ENCODE data around the gene GNG14.
"Not testable (repeated sequence)": the region's sequence is repeated elsewhere in the genome, so short reads cannot be mapped to it uniquely, and the experiment has no call there.

Gene GNG14

DNA sequence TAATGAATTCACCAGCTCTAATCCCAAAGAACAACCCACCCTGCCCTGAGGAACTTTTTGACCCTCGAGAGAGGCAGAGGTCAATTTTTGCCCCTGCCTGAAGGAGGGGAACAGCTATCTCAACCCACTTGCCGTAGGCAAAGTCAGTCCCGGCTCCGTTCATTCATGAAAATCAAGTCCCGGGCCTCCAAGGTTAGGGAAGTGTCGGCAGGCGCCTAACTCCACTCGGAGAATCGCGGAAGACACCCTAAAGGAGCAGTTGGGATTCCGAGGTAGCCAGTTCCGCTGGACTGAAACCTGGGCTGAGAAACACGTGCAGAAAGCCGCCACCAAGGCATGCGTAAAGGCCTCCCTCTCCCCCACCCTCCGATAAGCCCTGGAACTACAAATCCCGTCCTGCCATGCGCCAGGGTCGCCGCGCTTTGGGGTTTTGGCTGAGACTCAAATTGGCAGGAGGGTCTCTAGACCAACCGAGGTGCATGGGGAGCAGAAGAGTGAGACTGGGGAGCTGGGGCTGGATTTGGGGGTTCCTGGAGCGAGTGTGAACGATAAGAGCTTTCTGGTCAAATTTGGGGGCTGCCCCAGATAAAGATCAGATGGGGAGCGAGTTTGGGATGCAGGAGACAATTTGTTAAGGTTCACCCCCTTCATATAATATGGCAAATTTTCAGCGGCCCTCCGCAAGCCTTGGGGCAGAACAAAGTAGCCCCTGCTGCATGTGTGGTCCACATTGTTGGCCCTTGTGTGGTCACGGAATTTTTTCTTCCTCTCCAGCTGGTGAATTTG lies 36.0 kb downstream of the GNG14 start, which contains the start of gene TNPO2:
Gene TNPO2 (minus strand): TSS at position 292 of the 786 bp plus-strand sequence. CDS start 2,955 bp downstream, outside the sequence.
- DNase-seq (ENCODE audit: low read depth) = peak; percentile 44

DNA sequence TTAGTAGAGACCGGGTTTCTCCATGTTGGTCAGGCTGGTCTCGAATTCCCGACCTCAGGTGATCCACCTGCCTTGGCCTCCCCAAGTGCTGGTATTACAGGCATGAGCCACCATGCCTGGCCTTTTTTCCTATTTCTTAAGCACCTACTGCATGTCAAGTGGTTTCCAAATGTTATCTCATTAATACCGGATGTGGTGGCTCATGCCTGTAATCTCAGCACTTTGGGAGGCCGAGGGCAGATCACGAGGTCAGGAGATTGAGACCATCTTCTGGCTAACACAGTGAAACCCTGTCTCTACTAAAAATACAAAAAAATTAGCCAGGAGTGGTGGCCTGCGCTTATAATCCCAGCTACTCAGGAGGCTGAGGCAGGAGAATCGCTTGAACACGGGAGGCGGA lies 37.8 kb downstream of the GNG14 start:
- DNase-seq (ENCODE audit: low read depth) = not testable (repeated sequence)

- DNase-seq (ENCODE audit: low read depth) = no peak
Observed at GRCh38 chr19:12726988-12727316, 39.2 kb downstream of the GNG14 start.

- DNase-seq (ENCODE audit: low read depth) = no peak
Observed at GRCh38 chr19:12727745-12728433, 40.1 kb downstream of the GNG14 start.

- no peak for DNase-seq (ENCODE audit: low read depth)
Observed at GRCh38 chr19:12730064-12730463, 42.3 kb downstream of the GNG14 start.

- no peak for DNase-seq (ENCODE audit: low read depth)
Observed at GRCh38 chr19:12731337-12731736, 43.5 kb downstream of the GNG14 start.

- peak; percentile 28 for DNase-seq (ENCODE audit: low read depth)
Observed at GRCh38 chr19:12733369-12734214, 45.8 kb downstream of the GNG14 start.

- peak; percentile 66 for DNase-seq (ENCODE audit: low read depth)
Observed at GRCh38 chr19:12736995-12737834, 49.4 kb downstream of the GNG14 start, which contains the start of gene GET3. Gene GET3, plus strand, starts transcription at chr19:12737497. Its CDS starts 9 bp downstream, at chr19:12737506.

GRCh38 chr19:12737835-12738351 lies 50.1 kb downstream of the GNG14 start:
- DNase-seq (ENCODE audit: low read depth) = no peak

Data from activated T-helper 9 cell treated with anti-CD3 and anti-CD28 coated beads, Interleukin-2, amount 50 U/mL, for 16 hours (primary cell).